Neural progenitor cell (in vitro differentiated cells): ENCODE data around the gene CTTNBP2NL.

Source experiments
- EZH2 ChIP-seq: fragments of 200-600 bp; sonication (generic); IDR thresholded peaks from 2 replicates; pipeline ENCODE4 v1.6.1; 2017; ENCODE audit warnings: antibody characterized with exemption, mild to moderate bottlenecking, moderate library complexity
- EZH2phosphoT487 ChIP-seq: fragments of 200-600 bp; sonication (generic); IDR thresholded peaks from 2 replicates; pipeline ENCODE4 v1.6.1; 2017; ENCODE audit warnings: antibody characterized with exemption
- TF ChIP-seq, protein P1 (sequence below): fragments of 200-600 bp; sonication (generic); IDR thresholded peaks from 2 replicates; pipeline ENCODE4 v1.5.1; 2017; ENCODE audit warnings: antibody characterized with exemption, mild to moderate bottlenecking

DNA sequence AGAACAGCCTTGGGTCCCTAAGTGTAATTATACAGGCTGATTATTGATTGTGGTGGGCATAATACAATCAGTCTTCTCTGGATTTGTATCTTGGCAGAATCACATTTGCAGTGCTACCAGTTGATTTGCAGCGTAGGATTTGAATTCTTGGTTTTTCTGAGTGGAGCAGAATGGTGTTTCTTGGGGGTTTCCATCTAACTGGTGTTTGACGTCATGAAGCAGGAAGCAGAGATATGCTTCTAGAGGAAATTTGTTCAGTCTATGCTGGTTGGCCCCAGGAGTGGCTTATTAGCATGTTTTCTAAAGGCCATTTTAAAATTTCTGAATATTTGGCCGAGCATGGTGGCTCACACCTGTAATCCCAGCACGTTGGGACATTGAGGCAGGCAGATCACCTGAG is 3.4 kb downstream of the CTTNBP2NL start:
- TF ChIP-seq EZH2phosphoT487 = no peak
- TF ChIP-seq, protein P1, sequence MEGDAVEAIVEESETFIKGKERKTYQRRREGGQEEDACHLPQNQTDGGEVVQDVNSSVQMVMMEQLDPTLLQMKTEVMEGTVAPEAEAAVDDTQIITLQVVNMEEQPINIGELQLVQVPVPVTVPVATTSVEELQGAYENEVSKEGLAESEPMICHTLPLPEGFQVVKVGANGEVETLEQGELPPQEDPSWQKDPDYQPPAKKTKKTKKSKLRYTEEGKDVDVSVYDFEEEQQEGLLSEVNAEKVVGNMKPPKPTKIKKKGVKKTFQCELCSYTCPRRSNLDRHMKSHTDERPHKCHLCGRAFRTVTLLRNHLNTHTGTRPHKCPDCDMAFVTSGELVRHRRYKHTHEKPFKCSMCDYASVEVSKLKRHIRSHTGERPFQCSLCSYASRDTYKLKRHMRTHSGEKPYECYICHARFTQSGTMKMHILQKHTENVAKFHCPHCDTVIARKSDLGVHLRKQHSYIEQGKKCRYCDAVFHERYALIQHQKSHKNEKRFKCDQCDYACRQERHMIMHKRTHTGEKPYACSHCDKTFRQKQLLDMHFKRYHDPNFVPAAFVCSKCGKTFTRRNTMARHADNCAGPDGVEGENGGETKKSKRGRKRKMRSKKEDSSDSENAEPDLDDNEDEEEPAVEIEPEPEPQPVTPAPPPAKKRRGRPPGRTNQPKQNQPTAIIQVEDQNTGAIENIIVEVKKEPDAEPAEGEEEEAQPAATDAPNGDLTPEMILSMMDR = no peak
- no peak for TF ChIP-seq EZH2
